ENCODE measurements around the gene B4GALNT1.
"Not testable (repeated sequence)": the region's sequence is repeated elsewhere in the genome, so short reads cannot be mapped to it uniquely, and the experiment has no call there.

Gene B4GALNT1

DNA sequence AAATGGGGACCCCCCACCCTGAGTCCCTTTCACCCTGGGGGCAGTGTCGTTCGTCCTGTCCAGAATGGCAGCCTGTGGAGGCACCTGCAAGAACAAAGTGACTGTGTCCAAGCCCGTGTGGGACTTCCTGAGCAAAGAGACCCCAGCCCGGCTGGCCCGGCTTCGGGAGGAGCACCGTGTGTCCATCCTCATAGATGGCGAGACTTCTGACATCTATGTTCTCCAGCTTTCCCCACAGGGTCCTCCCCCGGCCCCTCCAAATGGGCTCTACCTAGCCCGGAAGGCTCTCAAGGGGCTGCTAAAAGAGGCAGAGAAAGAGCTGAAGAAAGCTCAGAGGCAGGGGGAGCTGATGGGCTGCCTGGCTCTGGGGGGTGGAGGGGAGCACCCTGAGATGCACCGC, 26.2 kb downstream of the B4GALNT1 start:
- no peak for DNase-seq

- no peak for DNase-seq
Observed at GRCh38 chr12:57606399-57606798, 26.6 kb downstream of the B4GALNT1 start.

GRCh38 chr12:57605811-57606311, 27.1 kb downstream of the B4GALNT1 start:
- no peak for DNase-seq

DNA sequence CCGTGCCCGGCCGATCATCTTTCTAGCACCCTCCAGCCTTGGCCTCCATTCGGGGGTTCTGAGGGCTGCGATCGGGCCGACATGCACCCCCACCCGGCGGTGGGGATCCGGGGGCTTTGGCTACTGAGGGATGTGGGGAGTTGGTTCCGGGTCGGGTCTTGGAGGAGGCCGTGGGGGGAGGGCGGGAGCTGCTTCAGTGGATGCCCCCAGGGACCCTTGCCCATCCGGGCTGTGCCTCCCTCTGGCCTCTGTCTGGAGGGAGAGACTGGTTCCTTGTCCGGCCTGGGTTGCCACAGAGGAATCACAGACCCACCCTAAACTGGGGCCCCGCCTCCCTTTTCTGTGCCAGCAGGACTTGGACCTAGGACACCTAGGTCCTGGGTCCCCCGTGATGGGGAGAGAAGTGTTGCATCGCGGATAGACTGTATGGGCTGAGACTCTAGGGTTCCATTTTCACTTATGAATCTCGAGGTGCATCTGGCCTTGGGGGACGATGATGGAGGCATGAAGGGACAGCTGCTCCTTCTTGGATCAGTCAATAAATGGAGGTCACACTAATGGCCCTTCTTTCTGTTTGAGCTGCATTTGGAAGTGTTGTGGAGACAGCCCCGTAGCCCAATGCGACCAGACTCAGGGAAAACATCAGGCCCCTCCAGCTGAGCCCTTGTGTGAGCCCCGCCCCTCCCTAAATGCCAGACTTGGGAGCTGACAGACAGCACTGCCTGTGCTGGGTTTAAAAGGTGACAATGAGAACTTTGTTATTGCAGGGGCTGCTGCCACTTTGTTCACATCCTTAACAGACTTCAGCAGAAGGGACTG, 27.8 kb downstream of the B4GALNT1 start:
- no peak for DNase-seq

- DNase-seq = no peak
Observed at GRCh38 chr12:57604454-57604991, 28.5 kb downstream of the B4GALNT1 start, which contains the start of gene DTX3. Gene DTX3 (plus strand): TSS chr12:57604824. CDS start chr12:57606518, 1,694 bp downstream.

GRCh38 chr12:57603815-57604453, 29.1 kb downstream of the B4GALNT1 start:
- DNase-seq = no peak

- no peak for DNase-seq
Observed at GRCh38 chr12:57603324-57603723, 29.7 kb downstream of the B4GALNT1 start.

DNA sequence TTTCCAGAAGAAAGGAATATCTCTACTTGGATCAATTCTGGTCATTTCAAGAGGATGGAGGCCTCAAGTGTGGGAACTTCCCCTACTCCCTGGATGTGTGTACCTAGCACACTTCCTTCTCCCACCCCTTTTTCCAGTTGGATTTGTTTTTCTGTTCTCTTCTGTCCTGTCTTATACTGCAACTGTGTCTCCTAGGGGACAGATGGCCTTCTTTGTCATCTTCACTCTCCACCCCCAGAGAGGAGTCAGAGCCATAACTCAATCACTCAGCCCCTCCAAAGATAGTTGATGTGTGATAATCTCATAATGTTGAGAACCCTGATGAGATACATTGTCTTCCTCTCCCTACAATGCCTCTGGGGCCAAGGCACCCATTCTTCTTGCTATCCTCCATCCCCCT, 30.5 kb downstream of the B4GALNT1 start:
- no peak for DNase-seq

- no peak for DNase-seq
Observed at GRCh38 chr12:57600395-57600794, 32.6 kb downstream of the B4GALNT1 start.

DNA sequence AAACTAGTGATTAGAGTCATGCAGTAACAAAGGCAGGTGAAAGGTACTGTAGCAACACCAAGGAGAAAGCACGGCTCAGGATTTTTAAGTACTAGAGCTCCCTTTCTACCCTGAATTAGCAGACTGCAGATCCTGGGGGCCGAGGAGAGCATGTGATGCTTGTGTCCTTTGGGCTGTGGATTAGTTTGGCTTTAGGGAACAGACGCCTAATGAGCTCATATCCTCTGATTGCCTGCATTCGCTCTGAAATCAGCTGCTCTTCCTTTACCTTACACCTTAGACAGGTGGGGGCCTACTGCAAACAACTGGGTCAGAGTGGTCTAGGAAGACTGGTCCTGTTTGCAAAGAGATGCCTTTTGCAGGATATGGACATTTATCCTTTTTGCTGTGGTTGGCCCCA, 39.8 kb downstream of the B4GALNT1 start:
- DNase-seq = no peak

DNA sequence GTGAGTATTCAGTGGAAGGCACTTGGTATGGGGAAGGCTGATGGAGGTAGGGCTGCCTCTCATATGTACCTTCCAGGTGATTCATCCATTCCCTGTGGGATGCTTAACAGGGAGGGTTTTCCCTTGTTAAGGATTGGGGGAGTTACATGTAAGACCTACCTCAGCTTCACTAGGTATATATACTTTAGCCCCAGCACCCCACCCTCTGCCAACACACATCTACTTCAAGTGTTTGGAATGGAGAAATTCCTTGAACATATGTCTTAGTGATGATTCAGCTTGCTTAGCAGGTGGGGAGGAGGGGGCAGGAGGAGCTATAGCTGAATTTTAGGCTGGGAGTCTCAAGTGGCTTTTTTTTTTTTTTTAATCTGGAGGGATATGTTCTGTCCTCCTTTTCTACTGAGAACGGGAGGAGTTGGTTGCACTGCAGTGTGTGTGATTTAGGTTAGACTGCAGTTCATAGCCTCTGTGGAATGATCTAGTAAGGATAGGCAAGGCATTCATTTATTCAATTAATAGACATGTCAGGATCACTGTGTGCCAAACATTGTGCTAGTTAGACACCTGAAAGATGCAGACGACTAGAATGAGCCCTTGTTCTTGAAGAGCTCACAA, 40.3 kb downstream of the B4GALNT1 start:
- DNase-seq = peak; percentile 77

- DNase-seq = no peak
Observed at GRCh38 chr12:57591782-57592325, 41.1 kb downstream of the B4GALNT1 start.

DNA sequence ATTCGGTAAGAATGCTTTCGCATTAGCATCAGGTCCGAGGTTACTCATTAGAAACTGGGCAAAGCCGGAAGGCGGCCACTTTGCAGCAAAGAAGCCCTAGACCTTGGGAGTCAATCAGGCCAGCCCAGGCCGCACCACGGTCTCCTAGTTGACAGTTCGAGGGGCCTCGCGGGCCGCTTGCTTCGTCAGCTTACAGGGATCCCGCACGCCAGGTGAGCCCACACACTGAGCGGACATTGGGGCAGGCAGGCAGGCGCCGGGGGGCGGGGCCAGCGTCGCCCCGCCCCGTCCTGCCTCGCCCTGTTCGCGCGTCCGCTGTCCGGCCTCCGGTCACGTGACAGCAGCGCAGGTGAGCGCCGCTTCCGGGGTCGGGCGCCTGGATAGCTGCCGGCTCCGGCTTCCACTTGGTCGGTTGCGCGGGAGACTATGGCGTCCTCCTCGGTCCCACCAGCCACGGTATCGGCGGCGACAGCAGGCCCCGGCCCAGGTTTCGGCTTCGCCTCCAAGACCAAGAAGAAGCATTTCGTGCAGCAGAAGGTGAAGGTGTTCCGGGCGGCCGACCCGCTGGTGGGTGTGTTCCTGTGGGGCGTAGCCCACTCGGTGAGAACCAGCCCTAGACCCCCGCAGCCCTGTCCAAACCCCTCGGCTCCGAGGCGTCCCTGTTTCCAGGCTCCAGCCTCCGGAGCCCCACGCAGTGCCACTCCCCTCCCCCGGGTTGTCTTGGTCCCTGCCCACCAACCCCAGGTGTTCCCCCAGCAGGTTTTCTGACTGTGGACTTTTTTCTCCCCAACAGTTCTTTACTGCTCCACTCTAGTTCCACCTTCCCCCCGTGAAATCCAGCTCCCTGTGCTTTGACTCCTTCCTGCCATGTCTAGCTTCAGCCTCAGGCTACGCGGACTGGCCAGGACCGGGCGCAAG, 41.9 kb downstream of the B4GALNT1 start, which contains the start of gene PIP4K2C:
Gene PIP4K2C, plus strand, starts transcription at position 329 of the 918 bp plus-strand sequence. Its CDS starts 98 bp downstream, at position 427.
- no peak for DNase-seq

DNA sequence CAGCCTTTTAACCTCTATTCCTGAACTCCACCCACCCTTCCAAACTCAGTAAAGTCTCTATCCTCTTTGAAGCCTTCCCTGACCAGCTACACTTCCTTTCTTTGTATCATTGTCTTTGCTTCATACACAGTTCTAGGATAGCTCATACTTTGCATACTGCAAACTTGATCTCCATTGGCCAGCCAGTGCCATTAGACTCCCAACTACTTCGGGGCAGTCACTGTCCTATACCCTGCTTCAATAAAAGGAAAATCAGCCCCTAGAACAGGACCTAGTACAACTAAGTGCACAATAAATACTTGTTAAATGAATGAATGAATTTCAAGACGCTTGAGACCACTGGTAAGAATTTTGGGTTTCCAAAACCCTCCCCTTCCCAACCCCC, 42.5 kb downstream of the B4GALNT1 start:
- no peak for DNase-seq

- DNase-seq = not testable (repeated sequence)
Observed at GRCh38 chr12:57588951-57589610, 43.9 kb downstream of the B4GALNT1 start.

DNA sequence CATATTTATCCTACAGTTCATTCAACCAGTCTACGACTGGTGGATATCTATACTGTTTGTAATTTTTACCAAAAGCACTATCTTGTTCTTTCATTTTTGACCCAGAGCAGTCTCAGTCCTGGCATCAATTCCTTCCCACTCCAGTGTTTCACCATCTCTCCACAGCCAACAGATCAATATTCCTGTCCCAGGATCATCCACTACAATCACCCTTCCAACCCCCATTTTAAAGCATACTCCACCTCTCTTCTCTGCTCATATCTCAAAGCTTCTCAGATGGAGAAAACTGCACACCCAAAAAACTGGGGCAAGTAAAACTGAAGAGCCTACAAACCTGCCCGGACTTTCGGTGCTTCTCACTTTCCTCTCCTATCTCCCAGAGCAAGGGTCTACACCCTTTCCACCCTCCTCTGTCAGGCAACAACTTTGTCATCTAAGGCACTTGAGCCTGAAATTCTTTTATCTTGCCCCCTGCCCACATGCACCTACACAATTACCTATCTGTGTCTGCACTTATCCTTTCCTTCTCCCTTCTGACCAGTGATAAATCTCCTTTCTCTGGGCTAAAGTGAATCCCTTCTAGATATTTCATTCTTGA, 46.1 kb downstream of the B4GALNT1 start:
- DNase-seq = no peak

DNA sequence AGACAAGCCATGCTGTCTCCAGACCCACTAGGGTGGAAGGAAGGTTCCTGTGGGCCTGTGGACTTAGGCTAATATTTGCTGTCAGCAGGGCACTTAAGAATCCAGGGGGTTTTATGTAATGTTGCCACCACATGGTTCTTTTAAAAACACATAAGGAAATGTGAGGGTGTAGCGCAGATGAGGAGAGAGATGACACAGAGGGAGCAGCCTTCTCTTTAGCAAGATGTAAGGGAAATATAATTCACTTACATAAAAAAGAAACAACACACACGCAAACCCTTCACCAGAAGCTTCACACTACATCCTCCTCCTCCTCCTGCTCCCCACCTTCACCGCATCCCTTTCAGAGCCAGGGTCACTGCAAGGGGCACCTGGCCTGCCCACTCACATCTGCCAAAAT, 46.9 kb downstream of the B4GALNT1 start:
- DNase-seq = no peak

- DNase-seq = no peak
Observed at GRCh38 chr12:57585156-57585555, 47.8 kb downstream of the B4GALNT1 start.

GRCh38 chr12:57584690-57585089, 48.3 kb downstream of the B4GALNT1 start:
- DNase-seq = no peak

DNA sequence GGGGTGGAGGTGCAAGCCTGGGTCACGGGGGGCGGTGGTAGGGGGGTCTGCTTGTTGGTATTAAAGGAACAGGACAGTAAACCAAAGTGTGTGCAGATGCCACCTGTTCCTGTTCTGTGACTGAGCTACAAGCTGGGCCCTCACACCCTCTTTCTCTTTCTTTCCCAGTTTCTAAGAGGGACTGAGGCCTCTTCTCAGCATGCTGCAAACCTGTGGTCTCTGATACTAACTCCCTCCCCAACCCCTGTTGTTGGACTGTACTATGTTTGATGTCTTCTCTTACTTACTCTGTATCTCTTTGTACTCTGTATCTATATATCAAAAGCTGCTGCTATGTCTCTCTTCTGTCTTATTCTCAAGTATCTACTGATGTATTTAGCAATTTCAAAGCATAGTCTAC, 49.0 kb downstream of the B4GALNT1 start:
- DNase-seq = no peak
